Endodermal cell (in vitro differentiated cells): ENCODE data around the gene TESMIN. TPM values are rescaled to one million over a fixed set of nuclear protein-coding genes. Genes with fewer than 3 reads are reported as not detected.

Source experiments
- DNase-seq: peaks from one replicate; pipeline ENCODE4 v3.0.0-alpha.2; 2017
- H3K27ac ChIP-seq: 2 replicates; pipeline ENCODE4 v1.5.1; 2013; ENCODE audit warnings: mild to moderate bottlenecking, low read depth, low read length, moderate library complexity
- H3K27me3 ChIP-seq: 2 replicates; pipeline ENCODE4 v1.6.1; 2013; ENCODE audit warnings: mild to moderate bottlenecking, low read length, moderate library complexity; ENCODE audit not compliant: insufficient read depth, control insufficient read depth, poor library complexity, severe bottlenecking
- H3K36me3 ChIP-seq: 2 replicates; pipeline ENCODE4 v1.7.0; 2013; ENCODE audit warnings: mild to moderate bottlenecking, low read length, moderate library complexity; ENCODE audit not compliant: control insufficient read depth, insufficient read depth
- H3K4me1 ChIP-seq: one replicate; pipeline ENCODE4 v1.7.0; 2013; ENCODE audit warnings: low read length; ENCODE audit not compliant: control insufficient read depth, insufficient read depth
- H3K4me3 ChIP-seq: 2 replicates; pipeline ENCODE4 v1.5.1; 2013; ENCODE audit warnings: mild to moderate bottlenecking, low read length, moderate library complexity
- H3K9ac ChIP-seq: 2 replicates; pipeline ENCODE4 v1.6.1; 2013; ENCODE audit warnings: mild to moderate bottlenecking, low read length, moderate library complexity; ENCODE audit not compliant: poor library complexity, severe bottlenecking; ENCODE audit errors: extremely low read depth
- H3K9me3 ChIP-seq: 2 replicates; pipeline ENCODE4 v1.6.1; 2013; ENCODE audit warnings: mild to moderate bottlenecking, low read length, moderate library complexity; ENCODE audit not compliant: control insufficient read depth
- H3K27ac Mint-ChIP-seq: 2 replicates; pipeline ENCODE4 v1.8.0; 2020; ENCODE audit warnings: mixed read lengths
- H3K27me3 Mint-ChIP-seq: 2 replicates; pipeline ENCODE4 v1.8.0; 2021; ENCODE audit warnings: mild to moderate bottlenecking, mixed read lengths; ENCODE audit not compliant: insufficient read depth
- H3K36me3 Mint-ChIP-seq: 2 replicates; pipeline ENCODE4 v1.8.0; 2020; ENCODE audit warnings: low read depth, mixed read lengths
- H3K4me1 Mint-ChIP-seq: 2 replicates; pipeline ENCODE4 v1.8.0; 2020; ENCODE audit warnings: mixed read lengths
- H3K4me3 Mint-ChIP-seq: 2 replicates; pipeline ENCODE4 v1.8.0; 2020; ENCODE audit warnings: mild to moderate bottlenecking, moderate library complexity, mixed read lengths
- H3K9me3 Mint-ChIP-seq: 2 replicates; pipeline ENCODE4 v1.8.0; 2020; ENCODE audit warnings: mild to moderate bottlenecking, mixed read lengths
- CTCF ChIP-seq: fragments of 200-600 bp; sonication (generic); conservative IDR thresholded peaks from 2 replicates; pipeline ENCODE4 v1.5.0; 2021; ENCODE audit warnings: antibody characterized with exemption, mild to moderate bottlenecking
- WGBS, 2 experiments: methylation state at CpG; one replicate each; pipeline versions ENCODE4 v1.1.5 to v1.1.7; 2013; ENCODE audit warnings: missing lambda C conversion rate in 2 of 2, mixed read lengths in 1 of 2; ENCODE audit not compliant: insufficient coverage in 1 of 2, insufficient read length in 1 of 2; 5-methylcytosine and 5-hydroxymethylcytosine counted together
- total RNA-seq, 2 donors: library from RNA; stranded (reverse); fragmentation: NEBNext Ultra II Directional in 1 of 2; extraction: Animal tissue kit (Norgen Biotek cat#: 25700) in 1 of 2; gene quantifications; 2 replicates in 1 of 2; 3 replicates in 1 of 2; pipeline ENCODE4 v1.2.1, GENCODE V29; 2021

TESMIN gene
- total RNA-seq, 2 donors from 2014 or later: 53.7 to 68.8 TPM

GRCh38 chr11:68687311-68687710 lies 64.0 kb downstream of the TESMIN start:
- Histone ChIP-seq H3K9ac (peak overlapping the region; percentile 15), H3K4me3 (peak overlapping the region; percentile 82), H3K4me1 (no peaks in the 10 kb centered on the region), H3K27me3 (peaks cover 4% of the 10 kb centered on the region), H3K36me3 (peaks cover 48% of the 10 kb centered on the region), H3K27ac (no peak overlapping the region), H3K9me3 (no peaks in the 10 kb centered on the region)
- no peak for TF ChIP-seq CTCF
- 90 to 91% methylated on average over 6 to 9 of the region's 9 CpGs for WGBS, 2 experiments
- peaks cover 46% of the 10 kb centered on the region for H3K4me1 Mint-ChIP-seq
- H3K36me3 Mint-ChIP-seq: peaks cover 26% of the 10 kb centered on the region
- H3K27ac Mint-ChIP-seq: no peak overlapping the region
- peaks cover 30% of the 10 kb centered on the region for H3K27me3 Mint-ChIP-seq
- peak; percentile 14 for DNase-seq
- no peaks in the 10 kb centered on the region for H3K9me3 Mint-ChIP-seq
- H3K4me3 Mint-ChIP-seq: no peak overlapping the region

- no peak for DNase-seq
- Mint-ChIP-seq H3K4me1 (peaks cover 46% of the 10 kb centered on the region), H3K4me3 (peak overlapping the region; percentile 65), H3K27ac (no peak overlapping the region), H3K27me3 (peaks cover 31% of the 10 kb centered on the region), H3K36me3 (peaks cover 26% of the 10 kb centered on the region), H3K9me3 (no peaks in the 10 kb centered on the region)
- no peak overlapping the region for H3K9ac ChIP-seq
- TF ChIP-seq CTCF: no peak
- no peaks in the 10 kb centered on the region for H3K9me3 ChIP-seq
- H3K27me3 ChIP-seq: peaks cover 4% of the 10 kb centered on the region
- H3K36me3 ChIP-seq: peaks cover 48% of the 10 kb centered on the region
- peak overlapping the region; percentile 82 for H3K4me3 ChIP-seq
- no peak overlapping the region for H3K27ac ChIP-seq
- 94 to 97% methylated on average over 9 to 12 of the region's 12 CpGs for WGBS, 2 experiments
- no peaks in the 10 kb centered on the region for H3K4me1 ChIP-seq
Observed at GRCh38 chr11:68686486-68686885, 64.8 kb downstream of the TESMIN start.

GRCh38 chr11:68685656-68686380 lies 65.5 kb downstream of the TESMIN start:
- peak overlapping the region; percentile 33 for H3K9ac ChIP-seq
- H3K4me1 ChIP-seq: no peaks in the 10 kb centered on the region
- H3K4me3 Mint-ChIP-seq: peak overlapping the region; percentile 65
- H3K4me3 ChIP-seq: peak overlapping the region; percentile 82
- no peak for TF ChIP-seq CTCF
- peaks cover 40% of the 10 kb centered on the region for H3K4me1 Mint-ChIP-seq
- H3K9me3 ChIP-seq: no peaks in the 10 kb centered on the region
- peaks cover 4% of the 10 kb centered on the region for H3K27me3 ChIP-seq
- DNase-seq: no peak
- 76 to 85% methylated on average over 11 to 18 of the region's 18 CpGs for WGBS, 2 experiments
- peaks cover 31% of the 10 kb centered on the region for H3K27me3 Mint-ChIP-seq
- H3K27ac ChIP-seq: no peak overlapping the region
- no peak overlapping the region for H3K27ac Mint-ChIP-seq
- no peaks in the 10 kb centered on the region for H3K9me3 Mint-ChIP-seq
- H3K36me3 ChIP-seq: peaks cover 45% of the 10 kb centered on the region
- H3K36me3 Mint-ChIP-seq: peaks cover 26% of the 10 kb centered on the region
